Smooth muscle cell (in vitro differentiated cells): ENCODE results near the gene AKAP13. TPM values are rescaled to one million over a fixed set of nuclear protein-coding genes. Genes with fewer than 3 reads are reported as not detected.

ENCODE experiments used
- DNase-seq: peaks from one replicate; lab custom pipeline; 2025; ENCODE audit not compliant: unreplicated experiment; lab: John Stamatoyannopoulos, UW
- H2AFZ ChIP-seq: fragments of 200-600 bp; sonication (generic); 2 replicates; pipeline ENCODE4 v1.6.0; 2016; ENCODE audit warnings: antibody characterized with exemption, low read depth, mild to moderate bottlenecking
- H3F3A ChIP-seq: fragments of 200-600 bp; sonication (generic); 2 replicates; pipeline ENCODE4 v1.6.0; 2017; ENCODE audit warnings: antibody characterized with exemption, low read depth
- H3K27ac ChIP-seq: fragments of 200-600 bp; sonication (generic); 2 replicates; pipeline ENCODE4 v1.5.1; 2016; ENCODE audit warnings: low read depth, mild to moderate bottlenecking
- H3K27me3 ChIP-seq: fragments of 200-600 bp; sonication (generic); 2 replicates; pipeline ENCODE4 v1.6.1; 2016; ENCODE audit warnings: low read depth, mild to moderate bottlenecking
- H3K36me3 ChIP-seq: fragments of 200-600 bp; sonication (generic); 2 replicates; pipeline ENCODE4 v1.5.1; 2016; ENCODE audit warnings: low read depth
- H3K4me1 ChIP-seq: fragments of 200-600 bp; sonication (generic); 2 replicates; pipeline ENCODE4 v1.5.1; 2016; ENCODE audit warnings: low read depth
- H3K4me2 ChIP-seq: fragments of 200-600 bp; sonication (generic); 2 replicates; pipeline ENCODE4 v1.6.0; 2016; ENCODE audit warnings: mild to moderate bottlenecking
- H3K4me3 ChIP-seq: fragments of 200-600 bp; sonication (generic); 2 replicates; pipeline ENCODE4 v1.5.1; 2016; ENCODE audit warnings: mild to moderate bottlenecking
- H3K79me2 ChIP-seq: fragments of 200-600 bp; sonication (generic); 2 replicates; pipeline ENCODE4 v1.6.0; 2016; ENCODE audit warnings: low read depth, mild to moderate bottlenecking
- H3K9ac ChIP-seq: fragments of 200-600 bp; sonication (generic); 2 replicates; pipeline ENCODE4 v1.6.0; 2016; ENCODE audit warnings: low read depth
- H3K9me3 ChIP-seq: fragments of 200-600 bp; sonication (generic); replicated peaks from 2 replicates; pipeline ENCODE4 v1.5.1; 2016; ENCODE audit warnings: low read depth
- H4K20me1 ChIP-seq: fragments of 200-600 bp; sonication (generic); 2 replicates; pipeline ENCODE4 v1.6.0; 2016; ENCODE audit warnings: low read depth
- CTCF ChIP-seq: fragments of 200-600 bp; sonication (generic); IDR thresholded peaks from 2 replicates; pipeline ENCODE4 v1.5.1; 2017; ENCODE audit warnings: borderline replicate concordance, mild to moderate bottlenecking, antibody characterized with exemption; ENCODE audit not compliant: insufficient read depth, poor library complexity, severe bottlenecking
- WGBS: methylation state at CpG from one replicate; pipeline ENCODE4 v1.1.7; 2016; ENCODE audit warnings: low lambda C conversion rate; 5-methylcytosine and 5-hydroxymethylcytosine counted together
- polyA plus RNA-seq: library from polyadenylated mRNA; unstranded; fragments of >200 nt; fragmentation: Nextera tagmentation; extraction: Ambion mirVana; gene quantifications from 2 replicates; pipeline ENCODE4 v1.2.1, GENCODE V29; 2016
- total RNA-seq: library from RNA; depleted of rRNA; stranded (reverse); fragments of >200 nt; gene quantifications from 2 replicates; pipeline ENCODE4 v1.2.3, GENCODE V29; 2014

Gene AKAP13
- total and polyA plus RNA-seq, 2 experiments from 2014 or later = 43.3 to 63.5 TPM

- no peak for DNase-seq
Measured at GRCh38 chr15:85625856-85626255, 245.5 kb downstream of the AKAP13 start.

GRCh38 chr15:85627213-85627935 lies 247.0 kb downstream of the AKAP13 start:
- TF ChIP-seq CTCF = no peak
- Histone ChIP-seq H3K4me3 (no peak overlapping the region), H3K4me2 (no peak overlapping the region), H3K9ac (no peak overlapping the region), H3K9me3 (no peaks in the 10 kb centered on the region), H3K27me3 (no peaks in the 10 kb centered on the region), H3K79me2 (peaks cover 86% of the 10 kb centered on the region), H4K20me1 (no peaks in the 10 kb centered on the region), H2AFZ (no peak overlapping the region), H3K27ac (peak overlapping the region; percentile 97), H3K4me1 (peaks cover 32% of the 10 kb centered on the region), H3K36me3 (no peaks in the 10 kb centered on the region), H3F3A (peaks cover 23% of the 10 kb centered on the region)
- WGBS = 91% methylated on average over 6 of the region's 6 CpGs
- DNase-seq = no peak

More at GRCh38 chr15:85625856-85626255, 245.5 kb downstream of the AKAP13 start:
- Histone ChIP-seq H3K9ac (peak overlapping the region; percentile 78), H3K27ac (peak overlapping the region; percentile 97), H3K4me3 (no peak overlapping the region), H3F3A (peaks cover 27% of the 10 kb centered on the region), H3K4me1 (peaks cover 44% of the 10 kb centered on the region), H3K27me3 (no peaks in the 10 kb centered on the region), H3K36me3 (no peaks in the 10 kb centered on the region), H2AFZ (no peak overlapping the region), H3K4me2 (peak overlapping the region; percentile 87), H3K79me2 (peaks cover 86% of the 10 kb centered on the region), H3K9me3 (no peaks in the 10 kb centered on the region), H4K20me1 (no peaks in the 10 kb centered on the region)
- no peak for TF ChIP-seq CTCF
- WGBS = 24% methylated on average over 1 of the region's 1 CpG

- no peak for TF ChIP-seq CTCF
- Histone ChIP-seq H3K4me2 (no peak overlapping the region), H3K9ac (no peak overlapping the region), H3K4me3 (no peak overlapping the region), H3K27ac (no peak overlapping the region), H3K9me3 (no peaks in the 10 kb centered on the region), H3F3A (peaks cover 23% of the 10 kb centered on the region), H3K79me2 (peaks cover 89% of the 10 kb centered on the region), H3K4me1 (peaks cover 15% of the 10 kb centered on the region), H3K36me3 (peaks cover 4% of the 10 kb centered on the region), H3K27me3 (no peaks in the 10 kb centered on the region), H4K20me1 (peaks cover 3% of the 10 kb centered on the region), H2AFZ (no peak overlapping the region)
- DNase-seq = no peak
- WGBS = 98% methylated on average over 4 of the region's 4 CpGs
Measured at GRCh38 chr15:85630311-85630710, 249.9 kb downstream of the AKAP13 start.

DNA sequence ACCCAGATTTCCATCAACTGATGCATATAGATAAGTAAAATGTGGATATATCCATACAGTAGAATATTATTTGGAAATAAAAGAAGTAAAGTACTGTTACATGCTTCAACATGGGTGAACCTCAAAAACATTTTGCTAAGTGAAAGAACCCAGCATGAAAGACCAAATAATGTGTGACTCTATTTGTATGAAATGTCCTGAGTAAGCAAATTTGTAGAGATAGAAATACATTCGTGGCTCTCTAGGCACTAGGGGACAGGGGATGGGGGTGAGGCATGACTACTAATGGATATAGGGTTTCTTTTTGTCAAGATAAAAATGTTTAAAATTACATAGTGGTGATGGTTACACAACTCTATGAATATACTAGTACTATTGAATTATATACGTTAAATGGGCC lies 250.6 kb downstream of the AKAP13 start:
- DNase-seq = no peak
- peaks cover 15% of the 10 kb centered on the region for H3K4me1 ChIP-seq
- H3K4me3 ChIP-seq = no peak overlapping the region
- H3K9ac ChIP-seq = no peak overlapping the region
- WGBS = 70% methylated on average over 2 of the region's 2 CpGs
- H3F3A ChIP-seq = peaks cover 23% of the 10 kb centered on the region
- peak overlapping the region; percentile 19 for H3K27ac ChIP-seq
- peaks cover 4% of the 10 kb centered on the region for H3K36me3 ChIP-seq
- TF ChIP-seq CTCF = no peak
- peaks cover 95% of the 10 kb centered on the region for H3K79me2 ChIP-seq
- H4K20me1 ChIP-seq = peaks cover 3% of the 10 kb centered on the region
- no peak overlapping the region for H3K4me2 ChIP-seq
- no peak overlapping the region for H2AFZ ChIP-seq
- H3K9me3 ChIP-seq = no peaks in the 10 kb centered on the region
- H3K27me3 ChIP-seq = no peaks in the 10 kb centered on the region
